HG03159 (cell line): ENCODE results near the gene FMN2.
A peak's percentile ranks its signal among the peaks of the same experiment; 100 is the strongest.
"Not testable (repeated sequence)": the region's sequence is repeated elsewhere in the genome, so short reads cannot be mapped to it uniquely, and the experiment has no call there.

ENCODE experiments used
- ATAC-seq: cut with Tn5 transposase; IDR thresholded peaks from one replicate; pipeline ENCODE4 v1.9.1; 2021; ENCODE audit warnings: mild to moderate bottlenecking, moderate library complexity; ENCODE audit not compliant: unreplicated experiment

Gene FMN2

DNA sequence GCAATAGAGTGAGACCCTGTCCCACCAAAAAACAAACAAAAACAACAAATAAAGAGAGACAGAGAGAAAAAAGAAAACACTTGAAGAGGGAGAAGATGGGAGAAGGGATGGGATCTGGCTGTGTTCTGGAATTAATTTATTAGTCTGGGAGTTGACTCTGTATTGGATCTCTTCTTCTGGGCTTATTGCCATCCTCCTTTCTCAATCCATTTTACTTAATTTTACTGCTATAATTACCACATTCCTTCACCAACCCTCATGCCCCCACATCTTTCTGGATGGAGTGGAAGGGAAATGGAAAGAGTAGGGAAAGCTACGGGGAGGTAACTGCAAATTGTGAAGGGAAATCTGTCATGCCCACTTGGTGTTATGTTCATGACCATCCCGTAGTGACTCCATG is 42.9 kb downstream of the FMN2 start:
- no peak for ATAC-seq

- ATAC-seq = no peak
Observed at GRCh38 chr1:240136402-240136801, 44.7 kb downstream of the FMN2 start.

DNA sequence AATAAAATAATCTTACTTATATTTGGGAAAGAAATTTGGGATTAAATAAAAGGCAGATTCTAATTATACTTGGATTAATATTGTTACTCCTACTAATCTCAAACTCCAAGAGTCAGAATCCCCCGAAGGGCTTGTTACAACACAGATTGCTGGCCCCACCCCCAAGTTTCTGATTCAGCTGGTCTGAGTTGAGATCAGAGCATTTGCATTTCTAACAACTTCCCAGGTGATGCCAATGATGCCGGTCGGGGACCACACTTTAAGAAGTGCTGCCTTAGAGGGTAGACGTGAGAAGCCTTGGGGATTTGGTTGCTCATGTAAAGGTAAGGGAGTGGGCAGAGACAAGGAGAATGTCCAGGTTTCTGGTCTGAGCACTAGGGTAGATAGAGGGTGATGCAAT is 47.2 kb downstream of the FMN2 start:
- no peak for ATAC-seq

DNA sequence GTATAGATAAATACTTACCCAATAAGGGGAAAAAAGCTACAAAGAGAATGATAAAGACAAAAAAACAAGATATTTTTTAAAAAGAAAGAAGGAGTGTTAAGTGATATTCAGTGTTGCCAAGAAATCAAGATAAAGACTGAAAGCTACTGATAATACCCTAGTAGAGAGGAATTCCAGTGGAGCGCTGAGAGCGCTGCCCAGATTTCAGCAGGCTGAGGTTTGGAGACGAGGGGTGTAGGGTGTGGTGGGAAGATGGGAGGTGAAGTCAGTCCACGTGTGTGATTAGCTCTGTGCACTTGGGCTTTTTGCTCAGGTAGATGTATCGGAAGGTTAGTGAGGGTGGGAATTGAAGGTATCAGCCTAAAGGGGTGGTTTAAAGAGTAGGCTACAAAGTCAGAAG is 47.8 kb downstream of the FMN2 start:
- no peak for ATAC-seq

GRCh38 chr1:240145120-240145519 is 53.4 kb downstream of the FMN2 start:
- ATAC-seq = no peak

DNA sequence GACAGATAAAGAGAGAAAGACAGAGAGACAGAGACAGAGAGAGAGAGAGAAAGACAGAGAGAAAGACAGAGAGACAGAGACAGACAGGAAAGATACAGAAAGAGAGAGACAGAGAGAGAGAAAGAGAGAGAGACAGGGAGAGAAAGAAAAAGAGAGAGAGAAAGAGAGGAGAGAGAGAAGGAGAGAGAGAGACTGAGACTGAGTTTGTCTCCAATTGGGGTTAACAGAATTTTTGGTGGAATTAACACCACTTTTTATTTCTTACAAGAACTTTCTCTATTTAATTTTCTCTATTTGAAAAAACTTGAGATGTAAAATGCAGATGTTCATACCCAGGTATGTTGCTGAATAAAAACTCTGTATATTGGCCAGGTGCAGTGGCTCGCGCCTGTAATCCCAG is 56.6 kb downstream of the FMN2 start:
- ATAC-seq = no peak

DNA sequence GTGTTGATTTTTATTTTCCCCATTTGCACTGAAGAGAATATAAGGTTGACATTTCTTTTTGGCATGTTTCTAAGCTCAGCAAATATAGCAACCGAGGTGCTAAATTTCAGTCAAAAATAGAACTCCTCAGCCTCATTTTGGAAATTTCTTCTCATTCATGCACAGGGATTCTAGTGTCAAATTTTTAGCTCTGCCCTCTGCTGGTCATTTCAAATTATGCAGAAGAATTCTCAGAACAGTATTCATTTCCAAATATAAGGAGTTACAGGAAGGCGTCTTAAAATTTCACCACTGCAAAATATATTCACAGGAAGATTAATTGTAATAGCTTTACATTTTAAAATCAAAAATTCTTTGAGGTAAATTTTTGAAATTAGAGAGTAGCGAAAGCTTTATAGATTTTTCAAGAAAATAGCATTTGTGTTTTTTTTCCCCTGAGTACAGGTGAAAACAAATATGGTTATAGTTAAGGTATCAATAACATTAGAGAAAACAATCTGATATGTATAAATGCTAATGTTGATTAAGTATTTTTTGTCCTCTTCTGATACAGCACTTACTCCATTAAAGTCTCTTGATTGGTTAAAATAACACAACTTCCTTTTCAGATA is 57.9 kb downstream of the FMN2 start:
- ATAC-seq = peak; percentile 74

GRCh38 chr1:240151136-240151735 is 59.6 kb downstream of the FMN2 start:
- ATAC-seq = no peak

DNA sequence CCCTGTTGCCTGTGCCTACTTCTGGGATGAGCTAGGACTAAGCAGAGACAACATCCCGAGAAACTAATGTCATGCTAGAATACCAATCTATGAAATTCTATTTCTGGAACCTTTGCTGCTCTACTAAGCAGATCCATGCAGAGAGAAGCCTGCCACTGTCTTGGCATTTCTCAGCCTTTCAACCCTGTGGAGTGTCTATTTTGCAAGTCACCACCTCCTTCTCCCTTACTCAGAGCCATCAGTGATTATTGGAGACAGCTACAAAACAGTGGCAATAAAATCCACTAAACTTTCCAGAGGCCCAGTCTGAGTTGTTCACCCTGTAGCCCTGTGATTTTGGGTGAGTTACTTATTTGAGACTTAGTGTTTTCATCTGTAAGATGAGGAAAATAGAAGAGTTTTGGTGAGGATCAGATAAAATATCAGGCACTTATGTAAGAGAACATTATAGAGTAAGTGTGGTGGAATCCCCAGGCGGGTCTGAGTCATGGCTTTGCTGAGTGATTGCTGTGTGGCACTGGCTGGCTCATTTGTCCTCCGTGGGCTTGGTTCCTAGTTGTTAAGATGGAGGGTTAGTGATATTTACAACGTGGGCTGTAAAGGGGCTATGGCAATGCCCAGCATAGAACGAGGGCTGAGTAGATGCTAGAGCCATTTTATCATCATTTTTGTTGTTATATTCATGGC is 61.1 kb downstream of the FMN2 start:
- ATAC-seq = no peak

DNA sequence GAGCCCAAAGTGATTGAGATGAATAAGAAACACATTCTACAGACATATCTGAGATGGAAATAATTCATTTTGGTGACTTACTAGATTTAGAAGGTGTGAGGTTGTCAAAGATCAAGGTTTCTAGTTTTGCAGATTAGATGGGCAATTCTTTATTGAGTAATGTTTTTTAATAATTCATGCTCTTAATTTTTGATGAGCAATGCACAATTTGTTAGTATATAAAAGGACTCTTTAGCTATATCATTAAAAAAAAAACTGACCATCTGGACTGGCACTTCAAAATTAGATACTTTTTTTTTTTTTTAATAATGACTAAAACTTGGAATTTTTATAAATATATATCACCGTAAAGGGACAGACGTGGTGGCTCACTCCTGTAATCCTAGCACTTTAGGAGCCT is 63.9 kb downstream of the FMN2 start:
- no peak for ATAC-seq

DNA sequence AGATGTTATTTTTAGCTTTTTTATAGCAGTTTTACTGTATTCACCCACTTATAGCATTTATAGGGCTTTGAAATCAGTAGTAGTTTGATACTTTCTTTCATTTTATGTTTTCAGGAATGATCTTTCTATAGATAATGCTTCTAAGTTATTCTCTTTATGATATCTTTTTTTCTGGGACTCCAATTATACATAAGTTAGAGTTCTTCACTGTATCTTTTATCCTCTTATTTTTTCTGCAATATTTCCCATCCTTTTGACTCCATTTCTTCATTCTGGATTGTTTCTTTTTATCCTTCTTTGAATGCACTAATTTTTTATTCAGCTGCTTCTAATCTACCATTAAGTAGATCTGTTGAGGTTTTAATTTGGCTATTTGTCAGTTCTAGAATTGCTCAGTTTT is 73.1 kb downstream of the FMN2 start:
- ATAC-seq = no peak

DNA sequence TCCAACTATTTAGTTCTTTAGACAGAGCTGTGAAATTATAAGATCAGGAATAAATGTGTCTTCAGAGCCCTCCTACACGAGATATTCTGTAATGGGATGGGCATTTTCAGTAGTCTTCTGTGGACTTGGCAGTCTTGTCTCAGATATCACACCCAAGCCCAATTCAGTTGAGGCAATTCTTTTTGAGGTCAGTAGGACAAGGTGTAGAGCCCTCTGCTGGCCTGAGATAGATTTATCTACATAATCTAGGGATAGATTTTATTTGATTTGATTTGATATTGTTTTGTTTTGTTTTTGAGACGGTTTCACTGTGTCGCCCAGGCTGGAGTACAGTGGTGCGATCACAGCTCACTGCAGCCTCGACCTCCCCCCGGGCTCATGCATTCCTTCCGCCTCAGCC is 77.5 kb downstream of the FMN2 start:
- ATAC-seq = no peak

DNA sequence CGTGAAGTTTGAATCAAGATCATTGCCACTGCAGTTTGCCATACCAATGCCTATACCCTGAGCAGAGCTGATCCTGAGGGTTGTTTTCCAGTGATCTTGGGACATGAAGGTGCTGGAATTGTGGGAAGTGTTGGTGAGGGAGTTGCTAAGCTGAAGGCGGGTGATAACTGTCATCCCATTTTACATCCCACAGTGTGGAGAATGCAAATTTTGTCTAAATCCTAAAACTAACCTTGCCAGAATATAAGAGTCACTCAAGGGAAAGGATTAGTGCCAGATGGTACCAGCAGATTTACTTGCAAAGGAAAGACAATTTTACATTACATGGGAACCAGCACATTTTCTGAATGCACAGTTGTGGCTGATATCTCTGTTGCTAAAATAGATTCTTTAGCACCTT is 78.6 kb downstream of the FMN2 start:
- ATAC-seq = no peak

DNA sequence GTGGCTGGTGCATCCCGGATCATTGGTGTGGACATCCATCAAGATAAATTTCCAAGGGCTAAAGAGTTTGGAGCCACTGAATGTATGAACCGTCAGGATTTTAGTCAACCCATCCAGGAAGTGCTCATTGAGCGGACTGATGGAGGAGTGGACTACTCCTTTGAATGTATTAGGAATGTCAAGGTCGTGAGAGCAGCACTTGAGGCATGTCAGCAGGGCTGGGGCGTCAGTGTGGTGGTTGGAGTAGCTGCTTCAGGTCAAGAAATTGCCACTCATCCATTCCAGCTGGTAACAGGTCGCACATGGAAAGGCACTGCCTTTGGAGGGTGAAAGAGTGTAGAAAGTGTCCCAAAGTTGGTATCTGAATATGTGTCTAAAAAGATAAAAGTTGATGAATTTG is 79.1 kb downstream of the FMN2 start:
- ATAC-seq = no peak

GRCh38 chr1:240171907-240172306 is 80.2 kb downstream of the FMN2 start:
- ATAC-seq = no peak

DNA sequence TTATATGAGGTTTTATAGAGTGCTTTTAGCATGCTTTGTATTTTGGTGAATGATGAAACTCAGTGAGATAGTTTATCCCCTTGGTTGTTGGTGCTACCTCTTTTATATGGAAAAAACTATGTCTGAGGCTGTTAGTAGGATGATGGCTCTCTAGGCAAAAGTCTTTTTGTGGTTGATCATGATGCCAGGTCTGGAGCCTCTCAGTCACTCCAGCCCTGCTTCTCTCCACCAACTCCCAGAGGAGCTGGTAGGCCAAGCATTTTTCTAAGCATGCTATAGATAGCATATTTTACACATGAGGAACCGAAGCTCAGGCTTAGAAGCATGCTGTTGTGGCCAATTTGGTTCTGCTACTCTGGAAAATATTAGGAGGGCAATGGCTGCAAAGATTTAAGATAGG is 82.2 kb downstream of the FMN2 start:
- ATAC-seq = no peak

GRCh38 chr1:240174734-240175133 is 83.1 kb downstream of the FMN2 start:
- no peak for ATAC-seq

DNA sequence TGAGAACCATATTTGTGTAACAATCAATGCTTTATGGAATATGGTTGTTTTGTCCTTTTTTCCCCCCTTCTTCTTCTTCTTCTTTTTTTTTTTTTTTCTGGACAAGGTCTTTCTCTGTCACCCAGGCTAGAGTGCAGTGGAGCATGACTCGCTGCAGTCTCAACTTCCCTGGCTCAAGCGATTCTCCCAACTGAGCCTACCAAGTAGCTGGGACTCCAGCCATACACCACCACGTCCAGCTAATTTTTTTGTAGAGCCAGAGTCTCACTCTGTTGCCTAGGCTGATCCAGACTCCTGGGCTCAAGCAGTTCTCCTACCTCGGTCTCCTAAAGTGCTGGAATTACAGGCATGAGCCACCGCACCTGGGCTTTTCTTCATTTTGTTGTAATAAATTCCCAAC is 86.7 kb downstream of the FMN2 start:
- ATAC-seq = no peak

- not testable (repeated sequence) for ATAC-seq
Observed at GRCh38 chr1:240184682-240185081, 93.0 kb downstream of the FMN2 start.

- ATAC-seq = no peak
Observed at GRCh38 chr1:240188139-240188538, 96.5 kb downstream of the FMN2 start.

- peak; percentile 80 for ATAC-seq
Observed at GRCh38 chr1:240189386-240189989, 97.8 kb downstream of the FMN2 start.

DNA sequence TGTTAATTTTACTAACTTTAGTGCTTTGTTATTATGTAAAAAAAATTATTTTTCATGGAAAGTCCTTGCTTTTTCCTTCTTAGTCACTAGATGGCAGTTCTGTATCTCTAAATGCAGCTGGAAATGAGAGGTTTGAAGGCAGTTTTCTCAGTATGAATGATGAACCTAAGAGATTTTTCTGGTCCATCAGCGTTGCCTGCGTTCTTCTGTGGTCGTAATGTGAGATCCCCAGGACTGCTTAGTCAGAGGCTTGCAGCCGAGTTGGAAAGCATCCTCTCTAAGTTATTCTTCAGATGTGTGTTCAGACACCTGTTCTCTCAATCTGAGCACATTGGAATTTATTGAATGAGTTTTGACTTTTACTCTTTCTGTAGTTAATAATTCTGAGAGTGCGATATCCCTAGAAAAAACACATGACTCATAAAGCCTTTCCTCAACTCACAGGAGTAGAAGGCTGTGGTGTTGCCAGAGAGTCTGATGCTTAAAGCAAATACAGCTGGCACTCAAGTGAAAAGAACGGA is 99.3 kb downstream of the FMN2 start:
- ATAC-seq = no peak
